Endothelial cell (in vitro differentiated cells): ENCODE results near the gene DHRS3. TPM values are rescaled to one million over a fixed set of nuclear protein-coding genes. Genes with fewer than 3 reads are reported as not detected.

Experiments
- DNase-seq: peaks from one replicate; pipeline ENCODE4 v3.0.0; 2021; ENCODE audit warnings: low spot score
- H3K27ac Mint-ChIP-seq: one replicate; pipeline ENCODE4 v1.8.0; 2021; ENCODE audit warnings: mixed read lengths, inconsistent platforms; ENCODE audit not compliant: unreplicated experiment
- H3K27me3 Mint-ChIP-seq: one replicate; pipeline ENCODE4 v1.8.0; 2021; ENCODE audit warnings: mild to moderate bottlenecking, moderate library complexity, mixed read lengths, inconsistent platforms; ENCODE audit not compliant: unreplicated experiment
- H3K36me3 Mint-ChIP-seq: one replicate; pipeline ENCODE4 v1.8.0; 2021; ENCODE audit warnings: mild to moderate bottlenecking, low read depth, mixed read lengths, inconsistent platforms; ENCODE audit not compliant: unreplicated experiment
- H3K4me1 Mint-ChIP-seq: one replicate; pipeline ENCODE4 v1.8.0; 2021; ENCODE audit warnings: mild to moderate bottlenecking, mixed read lengths, inconsistent platforms; ENCODE audit not compliant: unreplicated experiment
- H3K4me3 Mint-ChIP-seq: one replicate; pipeline ENCODE4 v1.8.0; 2021; ENCODE audit warnings: mild to moderate bottlenecking, mixed read lengths, inconsistent platforms; ENCODE audit not compliant: unreplicated experiment
- H3K9me3 Mint-ChIP-seq: one replicate; pipeline ENCODE4 v1.8.0; 2021; ENCODE audit warnings: mixed read lengths, inconsistent platforms; ENCODE audit not compliant: unreplicated experiment
- total RNA-seq: library from RNA; stranded (reverse); fragmentation: NEBNext Ultra II Directional; extraction: Animal tissue kit (Norgen Biotek cat#: 25700); gene quantifications from one replicate; pipeline ENCODE4 v1.2.1, GENCODE V29; 2021; ENCODE audit not compliant: unreplicated experiment
- TF ChIP-seq, protein P1 (sequence below): fragments of 200-600 bp; sonication (generic); IDR thresholded peaks from one replicate; pipeline ENCODE4 v1.5.0; 2021; ENCODE audit warnings: antibody characterized with exemption; ENCODE audit not compliant: unreplicated experiment

Gene DHRS3
- total RNA-seq, 1 donor from 2014 or later: 5.7 TPM

DNA sequence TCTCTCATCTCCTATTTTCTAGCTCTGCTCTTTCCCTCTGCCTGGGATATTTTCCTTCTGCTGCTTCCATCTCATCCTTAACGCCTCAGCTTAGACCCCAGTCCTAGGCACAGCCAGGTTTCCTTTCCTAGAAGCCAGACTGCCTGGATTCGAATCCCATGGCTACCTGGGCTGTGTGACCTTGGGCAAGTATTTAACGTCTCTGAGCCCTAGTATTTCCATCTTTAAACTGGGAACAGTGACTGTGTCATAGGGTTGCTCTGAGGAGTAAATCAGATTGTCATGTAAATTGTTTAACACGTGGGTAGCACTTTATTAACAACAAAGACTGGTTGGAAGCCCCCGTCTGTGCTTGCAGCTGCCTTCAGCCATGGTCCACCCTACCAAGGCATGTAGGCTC is 18.4 kb downstream of the DHRS3 start:
- Mint-ChIP-seq H3K9me3 (no peaks in the 10 kb centered on the region), H3K27ac (no peak overlapping the region), H3K36me3 (peaks cover 4% of the 10 kb centered on the region), H3K4me3 (no peak overlapping the region), H3K27me3 (peaks cover 11% of the 10 kb centered on the region), H3K4me1 (peaks cover 27% of the 10 kb centered on the region)
- TF ChIP-seq, protein P1, sequence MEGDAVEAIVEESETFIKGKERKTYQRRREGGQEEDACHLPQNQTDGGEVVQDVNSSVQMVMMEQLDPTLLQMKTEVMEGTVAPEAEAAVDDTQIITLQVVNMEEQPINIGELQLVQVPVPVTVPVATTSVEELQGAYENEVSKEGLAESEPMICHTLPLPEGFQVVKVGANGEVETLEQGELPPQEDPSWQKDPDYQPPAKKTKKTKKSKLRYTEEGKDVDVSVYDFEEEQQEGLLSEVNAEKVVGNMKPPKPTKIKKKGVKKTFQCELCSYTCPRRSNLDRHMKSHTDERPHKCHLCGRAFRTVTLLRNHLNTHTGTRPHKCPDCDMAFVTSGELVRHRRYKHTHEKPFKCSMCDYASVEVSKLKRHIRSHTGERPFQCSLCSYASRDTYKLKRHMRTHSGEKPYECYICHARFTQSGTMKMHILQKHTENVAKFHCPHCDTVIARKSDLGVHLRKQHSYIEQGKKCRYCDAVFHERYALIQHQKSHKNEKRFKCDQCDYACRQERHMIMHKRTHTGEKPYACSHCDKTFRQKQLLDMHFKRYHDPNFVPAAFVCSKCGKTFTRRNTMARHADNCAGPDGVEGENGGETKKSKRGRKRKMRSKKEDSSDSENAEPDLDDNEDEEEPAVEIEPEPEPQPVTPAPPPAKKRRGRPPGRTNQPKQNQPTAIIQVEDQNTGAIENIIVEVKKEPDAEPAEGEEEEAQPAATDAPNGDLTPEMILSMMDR: no peak
- no peak for DNase-seq

DNA sequence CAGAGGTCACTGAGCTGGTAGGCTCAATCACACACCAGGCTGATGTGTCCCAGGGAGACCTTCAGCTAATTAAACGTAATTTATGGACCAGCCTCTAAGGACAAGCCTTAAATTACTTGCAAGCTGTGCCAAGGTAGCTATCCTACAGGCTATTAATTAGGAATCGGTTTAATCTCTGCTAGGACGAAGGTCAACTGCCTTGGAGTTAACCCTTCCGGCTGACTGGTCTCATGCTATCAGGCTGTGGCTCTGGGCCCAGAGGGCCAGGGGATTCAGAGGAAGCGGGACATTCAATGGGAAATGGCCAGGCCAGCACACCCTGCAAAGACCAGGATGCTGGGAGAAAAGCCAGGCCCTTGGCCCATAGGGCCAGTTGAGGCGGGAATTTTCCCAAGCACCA is 19.0 kb downstream of the DHRS3 start:
- H3K27me3 Mint-ChIP-seq: peaks cover 15% of the 10 kb centered on the region
- no peak overlapping the region for H3K27ac Mint-ChIP-seq
- H3K4me3 Mint-ChIP-seq: no peak overlapping the region
- H3K4me1 Mint-ChIP-seq: peaks cover 23% of the 10 kb centered on the region
- TF ChIP-seq, protein P1: no peak
- H3K36me3 Mint-ChIP-seq: peaks cover 8% of the 10 kb centered on the region
- no peak for DNase-seq
- no peaks in the 10 kb centered on the region for H3K9me3 Mint-ChIP-seq

DNA sequence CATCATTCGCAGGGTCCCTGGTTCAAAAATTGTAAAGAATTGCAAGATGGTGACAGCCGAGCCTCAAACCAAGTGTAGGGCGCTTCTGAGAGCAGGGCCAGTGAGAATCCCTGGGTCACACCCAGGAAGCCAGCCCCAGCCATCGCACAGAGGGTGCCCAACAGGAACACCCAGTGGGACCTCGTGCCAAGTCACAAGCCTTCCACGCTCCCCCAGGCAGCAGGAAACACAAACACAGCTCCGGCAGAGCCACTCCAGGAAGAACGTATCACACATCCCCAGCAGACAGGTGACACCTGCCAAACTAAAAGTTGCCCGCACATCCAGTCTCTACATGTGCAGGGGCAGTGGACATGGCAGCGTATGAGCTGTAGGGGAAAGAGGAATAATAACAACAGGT is 20.2 kb downstream of the DHRS3 start:
- H3K4me3 Mint-ChIP-seq: no peak overlapping the region
- TF ChIP-seq, protein P1: no peak
- DNase-seq: no peak
- H3K9me3 Mint-ChIP-seq: no peaks in the 10 kb centered on the region
- no peak overlapping the region for H3K27ac Mint-ChIP-seq
- H3K27me3 Mint-ChIP-seq: peaks cover 17% of the 10 kb centered on the region
- peaks cover 14% of the 10 kb centered on the region for H3K4me1 Mint-ChIP-seq
- H3K36me3 Mint-ChIP-seq: peaks cover 8% of the 10 kb centered on the region

DNA sequence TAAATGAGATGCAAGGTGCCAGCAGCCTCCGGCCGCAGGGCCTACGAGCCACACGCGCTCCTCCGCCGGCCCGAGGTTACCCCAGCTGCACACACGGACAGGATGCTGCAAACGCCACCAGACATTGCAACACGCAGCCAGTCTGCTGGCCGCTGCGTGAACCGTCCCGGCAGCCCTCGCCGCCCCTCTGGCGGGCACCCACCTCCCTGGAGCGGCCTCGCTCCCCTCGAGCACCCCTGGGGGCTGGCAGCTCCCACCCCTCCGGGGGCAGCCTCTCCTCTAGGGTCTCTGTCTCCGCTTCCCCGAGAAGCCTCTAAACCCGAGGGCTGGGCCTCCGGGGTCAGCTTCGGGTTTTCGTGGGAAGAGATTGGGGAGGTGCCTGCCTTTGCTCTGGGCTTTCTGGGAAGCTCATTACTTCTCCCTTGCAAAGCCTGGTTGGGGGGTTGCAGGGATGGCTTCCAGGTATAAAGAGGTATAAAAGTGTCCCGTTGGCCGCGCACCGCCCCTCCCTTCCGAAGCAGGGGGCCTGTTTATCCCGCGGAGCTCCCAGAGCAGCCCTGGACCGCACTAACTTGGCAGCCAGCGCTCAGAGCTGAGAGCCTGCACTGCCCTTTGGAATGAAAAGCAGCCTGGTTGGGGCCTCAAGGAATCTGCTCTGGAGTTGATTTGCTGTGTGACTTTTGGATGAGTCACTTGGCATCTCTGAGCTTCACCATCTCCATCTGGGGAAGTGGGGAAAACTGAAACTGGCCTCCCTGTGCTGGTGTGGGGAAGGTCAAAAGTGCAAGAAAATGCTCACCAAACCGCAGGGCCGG is 21.8 kb downstream of the DHRS3 start:
- DNase-seq: peak; percentile 56
- H3K27ac Mint-ChIP-seq: no peak overlapping the region
- TF ChIP-seq, protein P1: no peak
- no peaks in the 10 kb centered on the region for H3K9me3 Mint-ChIP-seq
- peaks cover 15% of the 10 kb centered on the region for H3K4me1 Mint-ChIP-seq
- H3K27me3 Mint-ChIP-seq: peaks cover 18% of the 10 kb centered on the region
- peaks cover 8% of the 10 kb centered on the region for H3K36me3 Mint-ChIP-seq
- no peak overlapping the region for H3K4me3 Mint-ChIP-seq

DNA sequence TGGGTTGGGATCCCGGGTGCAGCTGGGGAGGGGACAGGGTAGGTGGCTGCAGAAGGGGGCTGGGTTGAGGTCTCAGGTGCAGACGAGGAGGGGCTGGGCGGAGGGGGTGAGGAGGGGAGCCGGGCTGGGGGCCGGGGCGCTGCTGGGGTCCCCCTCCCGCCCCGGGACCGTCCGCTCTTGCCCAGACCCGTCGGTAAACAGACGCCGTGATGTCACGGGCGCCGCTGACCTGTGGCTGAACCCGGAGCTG is 22.3 kb downstream of the DHRS3 start:
- TF ChIP-seq, protein P1: no peak
- peaks cover 17% of the 10 kb centered on the region for H3K27me3 Mint-ChIP-seq

More for the DNA sequence above, 22.3 kb downstream of the DHRS3 start:
- Mint-ChIP-seq H3K9me3 (no peaks in the 10 kb centered on the region), H3K4me3 (no peak overlapping the region), H3K27ac (no peak overlapping the region), H3K4me1 (peaks cover 15% of the 10 kb centered on the region), H3K36me3 (peaks cover 8% of the 10 kb centered on the region)
- DNase-seq: no peak
